ENCODE data around the gene SGSM2.

SGSM2 gene

DNA sequence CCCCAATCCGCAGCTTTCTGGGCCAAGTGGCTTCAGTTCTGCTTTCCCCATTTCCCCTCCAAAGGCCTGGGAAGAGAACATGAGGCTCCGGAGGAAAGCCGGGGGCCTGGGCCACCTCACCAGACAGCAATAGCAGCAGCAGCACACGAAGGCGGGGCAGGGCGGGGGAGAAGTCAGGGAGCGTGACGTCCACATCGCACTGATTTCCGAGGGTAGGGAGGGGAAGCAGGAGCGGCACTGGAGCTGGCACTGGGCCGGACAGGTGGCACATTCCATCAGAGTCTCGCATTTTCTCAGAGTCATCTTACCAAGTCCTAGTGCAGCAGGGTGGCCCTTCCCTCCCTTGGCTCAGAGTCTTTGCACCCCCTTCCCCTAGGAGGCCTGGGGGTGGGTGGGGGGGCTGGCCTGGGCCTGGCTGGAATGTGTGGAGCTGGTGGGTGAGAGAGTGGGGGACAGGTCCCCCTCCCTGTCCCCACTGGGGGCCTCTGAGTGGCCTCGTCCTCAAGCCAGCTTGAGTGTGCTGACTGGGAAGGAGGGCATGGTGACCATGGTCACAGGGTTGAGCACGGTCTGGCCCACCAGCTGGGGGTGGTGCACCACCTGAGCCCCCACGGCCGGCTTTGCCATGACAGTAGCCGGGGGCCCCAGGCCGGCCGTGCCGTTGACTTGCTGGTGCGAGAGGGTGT is 49.2 kb downstream of the SGSM2 start:
- no peak for DNase-seq (ENCODE audit: low read depth in 1 of 2, low spot score in 1 of 2)

DNA sequence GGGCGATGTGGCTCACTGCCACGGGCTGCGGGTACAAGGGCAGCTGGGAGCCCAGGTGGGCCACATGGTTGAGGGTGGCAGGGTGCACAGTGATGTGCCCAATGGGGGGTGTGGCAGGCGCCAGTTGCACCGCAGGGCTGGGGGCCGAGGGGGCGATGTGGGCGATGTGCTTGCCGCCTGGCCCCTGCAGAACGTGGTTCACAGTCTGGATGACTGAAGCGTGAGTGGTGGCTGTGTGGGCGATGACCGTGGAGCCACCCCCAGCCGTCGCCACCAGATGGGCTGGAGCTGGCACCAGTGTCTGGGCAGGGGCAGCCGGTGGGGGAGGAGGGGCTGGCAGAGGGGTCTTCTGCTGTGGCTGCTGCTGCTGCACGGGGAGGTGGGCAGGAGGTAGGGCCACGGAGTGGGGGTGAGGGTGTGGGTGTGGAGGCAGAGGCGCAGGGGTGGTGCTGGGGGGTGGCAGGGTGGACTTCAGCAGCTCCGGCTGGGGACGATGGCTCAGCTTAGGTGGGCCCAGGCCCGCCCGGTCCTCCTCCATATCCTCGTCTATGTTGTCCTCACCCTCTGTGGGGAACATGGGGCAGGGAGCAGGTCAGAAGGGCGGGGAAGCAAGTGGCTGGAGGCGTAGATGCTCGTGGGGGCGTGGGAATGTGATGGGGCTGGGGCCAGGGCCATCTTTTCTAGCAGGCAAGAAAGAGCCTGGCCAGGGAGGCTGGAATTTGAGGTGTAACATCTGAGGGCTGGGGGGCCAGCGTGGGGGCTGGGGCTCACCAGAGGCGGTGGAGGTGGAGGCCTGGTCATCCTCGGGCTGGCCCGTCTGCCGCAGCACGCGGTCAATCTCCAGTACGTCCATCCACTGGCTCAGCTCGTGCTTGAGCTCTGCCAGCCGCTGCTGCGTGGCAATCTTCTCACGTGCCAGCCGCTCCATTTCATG is 50.1 kb downstream of the SGSM2 start:
- no peak for DNase-seq (ENCODE audit: low read depth in 1 of 2, low spot score in 1 of 2)

DNA sequence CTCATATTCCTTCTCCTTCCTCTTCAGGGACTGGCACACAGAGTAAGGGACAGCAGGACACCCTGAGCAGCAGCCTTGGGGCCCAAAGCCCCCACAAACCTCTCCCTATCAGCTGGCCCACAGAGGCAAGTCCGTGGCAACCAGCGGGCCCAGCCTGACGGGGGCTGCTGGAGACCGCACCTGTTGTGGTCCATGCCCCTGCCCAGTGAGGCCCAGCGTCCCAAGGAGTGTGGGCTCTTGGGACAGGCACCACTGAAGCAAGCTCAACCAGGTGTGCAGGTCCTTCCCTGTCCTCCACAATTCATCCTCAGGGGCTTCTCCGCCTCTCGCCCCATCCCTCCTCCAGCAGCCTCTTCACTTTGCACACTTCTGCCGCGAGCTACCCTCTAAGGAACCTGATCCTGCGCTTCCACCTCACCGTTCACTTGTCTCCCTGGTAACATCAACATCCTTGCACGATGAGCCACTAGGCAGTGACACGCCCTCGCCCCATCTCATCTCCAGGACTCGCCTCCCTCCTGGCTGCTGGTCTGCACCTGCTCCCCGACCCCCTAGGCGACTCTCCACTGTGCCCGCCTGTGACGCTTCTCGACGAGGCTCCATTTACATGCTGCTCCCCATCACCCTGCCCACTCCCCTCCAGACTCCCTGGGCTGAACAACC is 50.9 kb downstream of the SGSM2 start:
- no peak for DNase-seq (ENCODE audit: low read depth in 1 of 2, low spot score in 1 of 2)

DNA sequence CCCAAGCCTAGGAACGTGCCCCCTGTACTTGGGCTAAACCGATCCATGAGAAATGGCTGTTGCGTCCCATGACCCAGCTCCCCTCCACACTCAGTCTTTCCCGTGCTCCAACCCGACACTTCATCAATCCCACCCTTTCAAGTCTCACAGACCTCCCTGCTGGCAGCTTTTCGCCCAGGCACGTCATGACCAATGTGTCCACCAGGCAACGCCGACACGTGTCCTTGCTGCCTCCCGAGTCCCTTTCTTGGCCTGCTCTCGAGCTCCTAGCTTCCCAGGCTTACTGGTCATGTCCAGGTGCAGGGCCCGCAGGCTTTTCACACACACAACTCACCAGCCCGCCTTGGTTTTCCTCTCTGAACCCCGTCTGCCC is 51.4 kb downstream of the SGSM2 start:
- no peak for DNase-seq (ENCODE audit: low read depth in 1 of 2, low spot score in 1 of 2)

DNA sequence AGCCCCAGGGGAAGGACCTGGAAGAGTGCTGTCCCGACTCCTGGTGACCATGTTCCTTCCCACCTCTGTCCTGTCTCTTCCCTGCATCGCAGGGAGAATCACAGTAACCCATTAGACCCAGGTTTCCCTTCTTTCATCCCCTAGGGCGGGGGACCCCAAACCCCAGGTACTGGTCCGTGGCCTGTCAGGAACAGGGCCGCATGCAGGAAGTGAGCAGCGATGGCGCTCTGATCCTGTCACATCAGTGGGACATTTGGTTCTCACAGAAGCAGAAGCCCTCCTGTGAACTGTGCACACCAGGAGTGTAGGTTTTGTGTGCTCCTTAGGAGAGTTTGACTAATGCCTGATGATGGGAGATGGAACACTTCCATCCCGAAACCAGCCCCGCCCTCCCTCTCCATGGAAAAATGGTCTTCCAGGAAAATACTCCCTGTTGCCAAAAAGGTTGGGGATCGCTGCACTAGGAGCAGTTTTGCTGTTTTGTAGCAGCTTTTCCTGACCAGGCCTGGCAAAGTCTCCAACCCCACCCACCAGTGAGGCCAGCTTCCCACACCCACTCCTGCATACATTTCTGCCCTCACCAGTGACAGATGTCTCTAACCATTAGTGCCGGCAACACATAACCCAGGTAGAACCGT is 53.0 kb downstream of the SGSM2 start:
- DNase-seq (ENCODE audit: low read depth in 1 of 2, low spot score in 1 of 2), result no peak

DNA sequence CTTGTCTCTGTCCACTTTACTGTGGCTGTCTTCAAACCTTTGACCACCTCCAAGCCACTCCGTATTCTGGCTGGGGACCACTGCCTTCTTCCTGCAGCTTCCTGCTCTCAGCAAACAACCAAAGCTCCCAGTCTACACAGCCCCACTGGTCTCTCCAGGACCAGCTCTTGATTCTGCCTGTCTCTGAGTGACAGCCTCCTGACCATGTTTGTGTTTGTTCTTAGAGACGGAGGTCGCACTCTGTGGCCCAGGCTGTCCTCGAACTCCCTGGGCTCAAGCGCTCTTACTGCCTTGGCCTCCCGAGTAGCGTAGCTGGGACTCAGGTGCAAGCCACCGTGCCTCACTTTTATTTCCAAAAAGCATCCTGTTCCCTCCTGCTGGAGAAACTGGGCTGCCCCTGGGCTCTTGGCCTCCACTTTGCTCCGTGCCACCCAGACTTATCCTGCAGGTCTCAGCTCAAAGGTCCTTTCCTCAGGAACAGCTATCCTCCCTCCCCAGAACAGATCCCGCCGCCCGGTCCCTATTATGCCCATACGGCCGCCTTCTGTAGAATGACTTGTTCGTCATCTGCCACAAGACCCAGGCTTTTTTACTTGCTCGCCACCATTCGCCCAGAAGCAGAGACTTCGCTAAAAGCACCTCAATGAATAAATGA is 54.4 kb downstream of the SGSM2 start:
- DNase-seq (ENCODE audit: low read depth in 1 of 2, low spot score in 1 of 2), result no peak

DNA sequence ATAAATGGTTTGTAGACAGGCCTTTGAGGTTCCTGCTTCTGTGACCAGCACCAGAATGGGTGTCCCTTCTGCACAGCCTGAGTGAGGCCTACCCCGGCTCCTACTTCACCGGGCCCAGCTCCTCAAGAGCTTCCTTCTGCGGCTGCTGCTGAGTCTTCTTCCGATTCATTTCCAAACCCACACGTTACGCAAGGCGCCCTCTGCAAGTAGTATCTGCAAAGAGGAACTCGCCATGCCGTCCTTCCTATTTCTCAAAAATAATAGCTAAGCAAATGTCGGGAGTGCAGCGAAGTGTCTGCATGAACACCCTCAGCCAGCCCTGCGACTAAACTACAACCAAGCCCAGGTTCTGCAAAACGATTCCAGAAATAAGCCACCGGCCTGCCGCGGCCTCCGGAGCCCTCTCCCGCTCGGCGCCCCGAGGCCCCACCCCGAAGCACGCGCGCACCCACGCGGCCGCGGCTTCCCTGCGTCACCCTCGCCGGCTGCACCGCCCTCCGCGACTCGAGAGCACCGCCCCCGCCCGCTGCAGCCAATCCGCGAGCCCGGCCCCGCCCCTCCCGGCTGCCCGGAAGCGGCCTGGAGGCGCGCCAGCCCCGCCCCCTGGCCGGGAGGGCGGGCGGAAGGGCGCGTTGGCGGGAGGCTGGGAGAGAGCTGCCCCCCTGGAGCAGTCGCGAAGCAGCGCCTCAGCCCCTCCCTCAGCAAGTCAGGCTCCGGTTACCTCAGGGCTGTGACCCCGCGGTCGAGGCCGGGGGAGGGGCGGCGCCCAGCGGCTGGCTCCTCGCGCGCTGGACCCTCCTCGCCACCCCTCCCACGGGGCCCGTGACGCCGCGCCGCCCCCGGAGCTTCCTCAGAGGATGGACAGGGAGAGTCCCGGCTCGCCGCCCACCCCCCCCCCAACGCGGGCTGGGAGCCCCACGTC is 55.2 kb downstream of the SGSM2 start:
- peak; percentile 97 to 99 for DNase-seq (ENCODE audit: low read depth in 1 of 2, low spot score in 1 of 2)

DNA sequence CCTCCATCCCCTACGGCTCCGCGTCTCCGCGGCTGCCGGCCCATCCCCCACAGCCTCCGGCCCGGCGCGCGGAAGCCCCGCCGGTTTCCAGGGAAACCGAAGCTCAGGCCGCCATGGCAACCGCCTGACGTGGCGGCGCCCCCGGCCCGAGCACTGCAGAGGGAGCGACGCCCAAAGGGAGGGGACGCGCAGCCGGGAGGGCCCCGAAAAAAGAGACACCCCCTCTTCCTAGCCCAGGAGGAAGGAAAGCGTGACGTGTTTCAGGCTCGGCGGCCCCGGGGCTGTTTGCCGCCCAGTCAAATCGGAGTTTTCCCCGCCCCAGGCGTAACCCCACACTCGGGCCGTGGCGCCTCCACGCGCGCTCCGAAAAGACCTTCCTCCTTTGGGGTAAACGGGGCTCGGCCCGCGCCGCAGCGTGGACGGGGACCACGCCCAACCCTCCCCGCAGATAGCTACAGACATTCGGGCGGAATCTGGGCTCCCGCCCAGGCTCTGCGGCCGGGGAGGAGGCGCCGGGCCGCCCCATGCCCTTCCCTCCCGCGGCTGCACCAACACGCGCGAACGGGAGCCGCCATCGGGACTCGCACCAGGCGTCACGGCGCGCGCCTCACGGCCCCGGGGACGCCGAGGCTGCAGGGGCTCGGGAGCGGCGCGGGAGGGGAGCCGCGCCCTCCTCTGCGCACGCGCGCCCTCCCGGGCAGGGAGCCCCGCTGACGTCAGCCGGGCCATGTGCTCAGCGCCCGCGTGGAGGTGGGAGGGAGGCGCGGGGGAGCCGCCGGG is 56.1 kb downstream of the SGSM2 start:
- DNase-seq (ENCODE audit: low read depth in 1 of 2, low spot score in 1 of 2), result peak; percentile 83 to 87

DNA sequence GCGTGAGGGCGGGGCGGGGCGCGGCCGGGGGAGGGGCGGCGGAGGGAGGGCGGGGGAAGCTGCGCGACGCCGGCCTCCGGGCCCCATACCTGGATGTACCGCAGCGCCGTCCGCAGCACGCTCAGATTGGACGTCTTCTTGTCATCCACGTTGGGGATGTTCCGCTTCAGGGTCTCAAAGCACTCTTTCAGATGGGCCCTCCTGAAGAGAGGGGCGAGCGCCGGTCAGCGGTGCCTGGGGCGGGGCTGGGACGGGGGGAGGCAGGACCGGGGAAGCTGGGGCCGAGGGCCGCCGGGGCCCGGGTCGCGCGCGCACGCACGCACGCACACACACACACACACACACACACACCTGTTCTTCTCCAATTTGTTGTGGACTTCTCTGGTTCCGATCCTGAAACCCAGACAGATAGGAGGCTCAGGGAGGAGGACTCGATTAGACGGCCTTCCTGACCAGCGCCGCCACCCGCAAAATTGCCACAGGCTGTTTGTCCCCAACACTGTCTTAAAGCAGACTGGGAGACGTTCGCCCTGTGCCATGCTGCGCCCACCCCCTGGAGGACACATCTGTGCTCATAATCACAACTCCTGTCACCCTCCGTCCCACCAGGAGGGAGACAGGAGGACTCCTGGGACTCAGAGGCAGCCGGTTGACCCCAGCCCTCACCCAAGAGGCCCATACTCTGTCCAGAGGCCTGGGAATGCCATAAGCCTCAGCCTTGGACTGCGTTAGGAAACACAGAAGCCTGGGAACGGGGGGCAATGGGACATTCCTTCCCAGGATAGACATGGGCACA is 56.9 kb downstream of the SGSM2 start:
- no peak for DNase-seq (ENCODE audit: low read depth in 1 of 2, low spot score in 1 of 2)

DNA sequence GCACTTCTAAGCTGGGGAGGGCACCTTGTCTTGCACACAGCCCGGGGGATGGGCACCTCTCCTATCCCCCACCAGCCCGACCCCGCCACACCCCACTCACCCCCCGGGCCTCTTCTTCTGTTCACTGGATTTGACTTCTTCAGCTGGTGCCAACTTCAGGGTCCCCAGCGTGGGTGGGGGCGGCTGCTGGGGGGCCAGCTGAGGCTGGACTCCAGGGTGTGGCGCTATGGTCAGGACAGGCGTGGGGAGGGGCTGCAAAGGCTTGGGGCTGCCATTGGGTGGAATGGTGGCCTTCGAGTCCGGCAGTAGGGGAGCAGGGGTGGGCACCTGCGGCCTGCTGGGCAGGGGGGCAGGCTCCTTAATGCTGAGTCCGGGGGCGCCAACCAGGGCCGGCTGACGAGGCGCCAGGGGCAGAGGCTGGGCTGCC is 57.5 kb downstream of the SGSM2 start:
- no peak for DNase-seq (ENCODE audit: low read depth in 1 of 2, low spot score in 1 of 2)

DNA sequence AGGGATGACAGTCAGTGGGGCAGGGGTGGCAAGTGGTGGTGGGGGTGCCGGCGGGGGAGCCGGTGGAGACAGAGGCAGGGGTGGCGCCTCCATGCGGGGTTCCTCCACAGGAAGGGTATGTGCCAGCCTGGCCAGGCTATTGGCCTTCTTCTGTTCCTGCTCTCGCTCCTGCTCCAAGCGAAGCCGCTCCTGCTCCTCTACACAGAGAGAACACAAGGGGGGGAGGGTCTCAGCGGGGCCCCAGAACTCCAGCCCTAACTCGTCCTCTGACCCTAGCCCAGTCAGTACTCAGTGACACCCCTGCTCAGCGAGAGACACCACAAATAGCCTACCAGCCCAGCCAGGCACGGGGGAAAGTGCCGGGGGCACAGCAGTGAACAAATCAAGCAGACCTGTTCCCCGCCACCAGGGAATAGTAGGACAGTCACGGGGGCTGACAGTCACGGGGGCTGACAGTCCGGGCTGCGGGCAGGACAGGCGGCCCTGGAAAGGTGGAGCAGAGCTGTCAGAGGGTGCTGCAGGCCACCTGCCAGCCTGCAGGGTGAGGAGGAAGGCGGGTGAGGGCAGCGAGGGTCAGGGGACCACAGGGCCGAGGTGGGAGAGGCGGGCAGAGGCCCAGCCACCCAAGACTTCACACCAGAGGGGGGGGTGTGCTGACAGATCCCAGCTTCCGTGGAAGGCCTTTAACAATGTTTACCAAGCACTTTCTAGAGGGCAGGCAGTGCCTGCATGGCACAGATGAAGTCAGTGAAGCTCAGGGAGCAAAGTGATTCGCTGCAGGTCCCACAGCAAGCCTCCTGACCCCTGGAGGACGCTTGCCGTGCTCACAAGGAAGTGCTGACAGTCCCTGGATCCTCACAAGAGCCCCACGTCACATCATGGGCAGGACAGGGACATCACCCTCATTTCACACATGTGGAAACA is 58.2 kb downstream of the SGSM2 start:
- DNase-seq (ENCODE audit: low read depth in 1 of 2, low spot score in 1 of 2), result no peak

DNA sequence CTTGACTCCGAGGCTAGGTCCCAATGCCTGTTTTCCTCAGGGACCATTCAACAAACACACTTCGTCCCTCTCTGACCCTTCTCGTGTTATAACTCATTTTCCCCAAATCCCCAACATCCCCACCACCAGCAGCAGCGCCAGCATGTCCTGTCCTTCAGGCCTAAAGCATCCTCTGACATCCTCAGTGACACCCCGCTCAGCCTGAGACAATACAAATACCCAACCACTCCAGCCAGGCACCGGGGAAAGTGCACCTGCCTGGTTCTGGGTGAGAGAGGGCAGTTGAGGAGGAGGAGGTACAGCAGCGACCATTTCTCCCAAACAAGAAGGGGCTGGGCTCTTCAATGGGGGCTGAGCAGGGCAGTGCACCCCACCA is 58.9 kb downstream of the SGSM2 start:
- no peak for DNase-seq (ENCODE audit: low read depth in 1 of 2, low spot score in 1 of 2)

DNA sequence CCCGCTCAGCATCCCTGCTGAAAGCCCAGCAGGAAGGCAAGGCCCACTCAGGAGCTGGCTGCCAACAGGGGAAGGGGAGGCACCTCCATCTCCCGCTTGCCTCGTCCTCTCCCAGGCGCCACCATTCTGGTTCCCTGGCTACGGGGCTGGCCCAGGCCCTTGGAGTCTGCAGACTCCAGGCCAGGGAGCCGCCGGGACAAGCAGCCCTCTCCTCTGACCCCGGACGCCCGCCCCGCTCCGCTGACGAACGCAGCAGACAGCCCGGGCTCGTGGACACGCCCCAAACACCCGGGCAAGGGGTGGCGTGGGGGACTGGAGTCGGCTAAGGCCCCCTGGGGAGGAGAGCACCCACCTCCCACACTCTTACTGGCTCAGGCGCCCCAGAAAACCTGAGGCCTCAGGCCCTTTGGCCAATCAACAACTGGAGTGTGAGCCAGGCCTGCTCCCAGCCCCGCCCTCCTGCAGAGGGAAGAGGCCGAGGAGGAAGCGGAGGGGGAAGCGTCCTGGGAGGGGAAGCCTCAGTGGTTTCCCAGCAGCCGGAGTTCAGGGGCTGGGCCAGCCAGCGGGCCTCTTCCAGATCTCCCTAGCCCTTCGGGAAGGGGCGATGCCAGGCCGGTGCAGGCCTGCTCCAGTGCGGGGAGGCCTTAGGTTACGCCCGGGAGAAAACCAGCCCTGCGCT is 59.4 kb downstream of the SGSM2 start:
- peak in 1 of 2 donors; percentile 24 for DNase-seq (ENCODE audit: low read depth in 1 of 2, low spot score in 1 of 2)

DNA sequence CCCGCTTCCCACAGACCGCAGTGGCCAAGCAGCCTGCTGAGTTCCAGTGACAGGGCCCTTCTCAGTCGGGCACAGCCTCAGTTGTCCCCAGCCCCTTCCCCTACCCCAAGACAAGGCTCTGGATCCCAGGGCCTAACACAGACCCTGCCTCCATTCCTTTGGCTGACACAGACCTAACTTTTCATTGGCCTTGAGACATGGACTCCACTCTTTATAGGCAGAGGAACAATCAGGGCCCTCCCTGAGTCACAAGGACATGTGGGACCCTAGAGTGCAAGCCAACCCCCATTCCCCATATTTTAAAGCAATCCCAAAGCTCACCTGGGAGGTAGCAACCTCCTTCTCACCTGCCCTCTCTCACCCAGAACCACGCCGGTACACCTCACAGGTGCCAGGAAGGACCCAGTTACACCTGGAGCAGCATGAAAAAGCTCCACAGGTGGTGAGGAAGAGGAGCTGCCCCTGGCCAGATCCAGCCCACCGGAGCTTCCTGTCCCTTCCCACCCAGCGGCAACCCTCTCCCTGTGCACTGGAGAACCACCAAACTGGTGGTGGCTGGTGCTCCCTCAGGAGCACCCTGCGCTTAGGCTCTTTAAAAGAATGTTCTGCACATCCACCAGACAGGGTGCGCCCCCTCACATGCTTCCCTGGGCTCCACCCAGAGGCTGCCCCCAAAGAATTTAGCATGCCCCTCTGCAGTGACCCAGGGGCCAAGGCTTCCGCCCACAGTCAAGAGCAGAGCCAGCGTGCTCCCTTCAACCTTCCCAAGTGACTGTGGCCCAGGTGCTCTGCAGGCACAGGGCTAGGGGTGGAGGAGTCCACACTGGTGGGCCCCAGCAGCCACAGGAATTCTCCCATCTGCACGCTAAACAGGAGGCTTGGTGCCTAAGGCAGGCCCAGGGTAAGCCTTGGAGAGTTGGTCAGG is 60.2 kb downstream of the SGSM2 start:
- DNase-seq (ENCODE audit: low read depth in 1 of 2, low spot score in 1 of 2), result no peak

DNA sequence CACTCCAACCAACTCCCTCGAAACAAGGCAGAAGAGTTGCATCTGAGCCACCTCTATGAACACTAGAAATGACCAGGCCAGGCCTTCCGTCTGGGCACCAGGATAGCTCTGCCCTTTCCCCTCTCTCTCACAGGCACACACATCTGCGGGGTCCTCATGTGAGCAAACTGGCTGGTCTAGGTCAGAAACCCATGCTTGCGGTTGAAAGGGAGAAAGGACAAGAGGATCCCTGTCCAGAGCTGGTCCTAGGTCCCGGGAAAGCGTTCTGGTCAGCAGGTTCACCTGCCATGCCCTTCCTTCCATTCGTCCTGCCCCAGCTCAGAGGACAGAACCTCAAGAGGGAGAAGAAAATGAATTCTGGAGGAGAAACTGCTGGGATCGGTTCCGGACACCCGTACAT is 60.9 kb downstream of the SGSM2 start:
- no peak for DNase-seq (ENCODE audit: low read depth in 1 of 2, low spot score in 1 of 2)
